C4-2B (cell line): Measurements from ENCODE around the gene NAV2.

Experiments
- CTCF ChIP-seq: fragments of 450-650 bp; conservative IDR thresholded peaks from 2 replicates; pipeline ENCODE4 v1.5.1; 2017; ENCODE audit warnings: mild to moderate bottlenecking
- ZFX ChIP-seq: fragments of 450-650 bp; IDR thresholded peaks from 2 replicates; pipeline ENCODE4 v1.6.1; 2017

- no peak for TF ChIP-seq CTCF
- TF ChIP-seq ZFX: no peak
Measured at GRCh38 chr11:19696073-19696472, 16.6 kb upstream of the NAV2 start.
